Mucosa of descending colon (tissue), 3 donors: ENCODE measurements around the gene TM2D3. TPM values are rescaled to one million over a fixed set of nuclear protein-coding genes. Genes with fewer than 3 reads are reported as not detected.

Experiments
- ATAC-seq: fragments of 200-7000 bp; cut with Tn5 transposase; one replicate; pipeline ENCODE4 v1.9.1; 2020; ENCODE audit warnings: mild to moderate bottlenecking, moderate library complexity
- DNase-seq, 3 donors: peaks; one replicate each; pipeline ENCODE4 v3.0.0-alpha.2; 2020
- H3K36me3 ChIP-seq: fragments of 200-600 bp; one replicate; pipeline ENCODE4 v1.8.0; 2021; ENCODE audit warnings: low read depth, mild to moderate bottlenecking
- H3K4me1 ChIP-seq: fragments of 200-600 bp; one replicate; pipeline ENCODE4 v1.8.0; 2021; ENCODE audit warnings: low read depth, mild to moderate bottlenecking
- H3K4me3 ChIP-seq: fragments of 200-600 bp; one replicate; pipeline ENCODE4 v1.8.0; 2021; ENCODE audit warnings: mild to moderate bottlenecking
- H3K9me3 ChIP-seq: fragments of 200-600 bp; one replicate; pipeline ENCODE4 v1.8.0; 2021; ENCODE audit warnings: mild to moderate bottlenecking
- intact Hi-C, 2 donors: fragments of 100-400 bp; cut with DNase I in 1 of 2; cut with micrococcal nuclease in 1 of 2; formaldehyde crosslinking; loops; one replicate each; pipeline versions ENCODE4 v1.11.0 to v1.11.1; 2022; cut with DNase I, micrococcal nuclease
- total RNA-seq, 3 donors: library from RNA; stranded (reverse); fragmentation: NEBNext Ultra II Directional in 2 of 3; extraction: Animal tissue kit (Norgen Biotek cat#: 25700) in 2 of 3; gene quantifications; one replicate each; pipeline versions ENCODE4 v1.2.1 to v1.2.4, GENCODE V29; 2021 to 2023
- TF ChIP-seq, protein P1 (sequence below): fragments of 200-600 bp; IDR thresholded peaks from one replicate; pipeline ENCODE4 v1.8.0; 2022; ENCODE audit warnings: antibody characterized with exemption, mild to moderate bottlenecking
- donor health status: DM: no; HTN: no; CAD: no; lungs with moderate emphysema.
- donor health status: DM: no; HTN: no; CAD: no.
- donor health status: DM: no; HTN: yes; CAD: no.

TM2D3 gene
- total RNA-seq, 3 donors from 2014 or later = 30.9 to 54.0 (median 35.8) TPM

DNA sequence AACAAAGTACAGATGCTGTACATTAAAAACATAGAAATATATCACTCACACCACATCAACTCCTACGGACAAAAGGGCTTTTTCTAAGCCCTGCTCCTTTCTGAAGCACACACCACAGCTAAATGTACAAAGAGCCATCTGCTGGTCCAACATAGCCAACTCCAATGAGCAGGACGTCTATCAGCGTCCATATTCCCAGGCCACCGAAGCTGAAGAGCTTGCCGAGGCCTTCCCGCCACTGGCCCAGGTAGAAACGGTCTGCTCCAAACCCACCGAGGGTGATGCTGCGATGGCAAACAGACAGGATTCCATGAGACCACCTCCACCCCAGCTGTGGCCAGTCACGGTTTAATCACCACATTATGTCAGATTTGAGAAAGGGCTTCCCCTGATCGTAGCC lies 9.8 kb downstream of the TM2D3 start:
- H3K4me1 ChIP-seq = peaks cover 16% of the 10 kb centered on the region
- no peak overlapping the region for H3K4me3 ChIP-seq
- peaks cover 5% of the 10 kb centered on the region for H3K36me3 ChIP-seq
- TF ChIP-seq, protein P1, sequence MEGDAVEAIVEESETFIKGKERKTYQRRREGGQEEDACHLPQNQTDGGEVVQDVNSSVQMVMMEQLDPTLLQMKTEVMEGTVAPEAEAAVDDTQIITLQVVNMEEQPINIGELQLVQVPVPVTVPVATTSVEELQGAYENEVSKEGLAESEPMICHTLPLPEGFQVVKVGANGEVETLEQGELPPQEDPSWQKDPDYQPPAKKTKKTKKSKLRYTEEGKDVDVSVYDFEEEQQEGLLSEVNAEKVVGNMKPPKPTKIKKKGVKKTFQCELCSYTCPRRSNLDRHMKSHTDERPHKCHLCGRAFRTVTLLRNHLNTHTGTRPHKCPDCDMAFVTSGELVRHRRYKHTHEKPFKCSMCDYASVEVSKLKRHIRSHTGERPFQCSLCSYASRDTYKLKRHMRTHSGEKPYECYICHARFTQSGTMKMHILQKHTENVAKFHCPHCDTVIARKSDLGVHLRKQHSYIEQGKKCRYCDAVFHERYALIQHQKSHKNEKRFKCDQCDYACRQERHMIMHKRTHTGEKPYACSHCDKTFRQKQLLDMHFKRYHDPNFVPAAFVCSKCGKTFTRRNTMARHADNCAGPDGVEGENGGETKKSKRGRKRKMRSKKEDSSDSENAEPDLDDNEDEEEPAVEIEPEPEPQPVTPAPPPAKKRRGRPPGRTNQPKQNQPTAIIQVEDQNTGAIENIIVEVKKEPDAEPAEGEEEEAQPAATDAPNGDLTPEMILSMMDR = no peak
- no peak for DNase-seq
- no peaks in the 10 kb centered on the region for H3K9me3 ChIP-seq
- peak; percentile 39 for ATAC-seq
- intact Hi-C loops = loop anchor here in 1 of 2 donors (5.0 kb wide), 1 partner anchor 345 kb away; the partner anchor contains the start of gene SNRPA1

DNA sequence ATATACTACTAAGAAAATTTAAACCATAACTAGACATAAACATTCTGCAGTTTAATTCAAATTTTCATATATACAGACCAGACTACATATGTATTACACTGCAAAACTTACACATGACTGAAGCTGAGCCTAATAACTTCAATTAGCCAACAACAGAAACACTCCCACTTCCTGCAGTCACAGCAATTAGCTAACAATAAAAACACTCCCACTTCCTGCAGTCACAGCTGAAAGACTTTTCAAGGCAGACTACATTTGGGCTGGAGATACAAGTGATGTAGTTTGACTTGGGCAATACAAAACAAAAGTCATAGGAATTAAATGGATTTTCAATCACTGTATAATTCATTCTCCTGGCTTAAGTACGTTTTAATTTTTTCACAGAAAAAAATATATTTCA lies 10.3 kb downstream of the TM2D3 start:
- H3K9me3 ChIP-seq = no peaks in the 10 kb centered on the region
- H3K4me1 ChIP-seq = peaks cover 16% of the 10 kb centered on the region
- no peak overlapping the region for H3K4me3 ChIP-seq
- ATAC-seq = peak; percentile 82
- TF ChIP-seq, protein P1 = no peak
- H3K36me3 ChIP-seq = peaks cover 5% of the 10 kb centered on the region
- intact Hi-C loops = loop anchor here in 1 of 2 donors (5.0 kb wide), 1 partner anchor 345 kb away; the partner anchor contains the start of gene SNRPA1
- DNase-seq = no peak

DNA sequence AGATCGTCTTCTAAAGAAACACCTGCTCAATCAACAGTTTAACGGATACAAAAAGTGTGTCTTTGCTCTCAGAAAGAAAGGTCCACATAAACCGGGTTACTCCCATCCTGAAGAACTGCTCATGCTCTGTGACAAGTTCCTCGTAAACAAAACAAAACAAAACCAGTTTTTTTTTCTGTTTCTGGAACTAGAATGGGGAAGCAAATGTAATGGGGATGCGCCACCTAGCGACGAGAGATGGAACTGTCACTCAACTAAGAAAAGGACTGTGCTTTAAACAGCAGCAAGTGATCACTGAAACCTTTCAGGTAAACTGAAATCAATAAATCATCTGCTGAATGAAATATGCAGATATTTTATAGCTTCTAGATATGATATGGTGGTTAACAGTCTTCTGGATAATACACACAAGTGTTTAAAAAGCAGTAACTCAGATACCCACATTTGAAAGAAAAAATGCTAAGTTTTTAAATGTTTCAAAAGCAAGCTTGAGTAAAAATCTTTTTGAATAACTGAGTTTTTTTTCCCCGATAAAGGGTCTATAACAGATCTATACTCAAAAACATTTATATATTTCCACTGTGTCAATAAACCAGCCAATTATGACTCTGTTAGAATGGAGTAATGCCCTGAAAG lies 10.9 kb downstream of the TM2D3 start:
- intact Hi-C loops = loop anchor here in 1 of 2 donors (5.0 kb wide), 1 partner anchor 344 kb away; the partner anchor contains the start of gene SNRPA1
- H3K9me3 ChIP-seq = no peaks in the 10 kb centered on the region
- TF ChIP-seq, protein P1 = peak; percentile 86
- no peak overlapping the region for H3K4me3 ChIP-seq
- peaks cover 5% of the 10 kb centered on the region for H3K36me3 ChIP-seq
- ATAC-seq (peak; percentile 86), DNase-seq (peak in 2 of 3 donors; percentile 75 to 90)
- peaks cover 16% of the 10 kb centered on the region for H3K4me1 ChIP-seq

DNA sequence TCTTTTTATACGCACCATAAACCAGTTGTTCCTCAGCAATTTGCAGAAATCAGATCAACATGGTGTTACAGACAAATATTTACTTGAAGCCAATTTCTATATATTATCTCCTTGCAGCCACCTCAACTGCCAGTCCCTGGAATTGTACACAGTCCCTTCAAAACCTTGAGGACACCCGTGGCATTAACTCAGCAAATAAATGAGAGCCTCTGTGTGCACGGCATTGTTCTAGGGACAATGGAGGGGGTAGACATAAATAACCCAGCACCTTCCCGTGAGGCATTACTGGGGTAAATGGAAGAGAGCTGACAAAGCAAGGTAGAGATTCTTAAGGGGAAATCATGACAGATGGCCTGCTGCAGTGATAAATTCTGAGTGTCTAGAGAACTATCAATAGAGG lies 12.5 kb downstream of the TM2D3 start:
- Histone ChIP-seq H3K4me1 (peaks cover 16% of the 10 kb centered on the region), H3K4me3 (no peak overlapping the region), H3K36me3 (peaks cover 5% of the 10 kb centered on the region), H3K9me3 (no peaks in the 10 kb centered on the region)
- DNase-seq (no peak), ATAC-seq (no peak)
- intact Hi-C loops = loop anchor here in 1 of 2 donors (5.0 kb wide), 1 partner anchor 342 kb away; the partner anchor contains the start of gene SNRPA1
- TF ChIP-seq, protein P1 = no peak

DNA sequence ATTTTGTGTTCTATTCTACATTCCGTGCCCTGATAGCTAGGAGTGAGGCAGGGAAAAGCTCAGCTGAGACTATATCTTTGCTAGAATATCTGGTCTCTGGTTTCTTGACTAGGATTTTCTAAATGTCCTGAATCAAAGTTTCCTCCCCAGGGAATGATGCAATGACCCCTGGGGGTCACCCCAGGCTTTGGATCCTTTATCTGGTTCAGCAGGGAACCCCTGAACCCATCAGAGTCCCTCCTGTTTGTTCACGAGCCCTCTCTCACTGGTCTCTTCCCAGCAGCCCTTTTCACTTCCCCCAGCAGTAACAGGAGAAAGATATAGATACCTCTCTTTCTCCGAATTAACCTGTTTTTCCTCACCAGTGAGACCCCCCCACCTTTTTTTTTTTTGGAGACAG lies 14.3 kb downstream of the TM2D3 start:
- intact Hi-C loops = no loop called here
- no peaks in the 10 kb centered on the region for H3K9me3 ChIP-seq

More for the DNA sequence above, 14.3 kb downstream of the TM2D3 start:
- no peaks in the 10 kb centered on the region for H3K36me3 ChIP-seq
- H3K4me3 ChIP-seq = no peak overlapping the region
- DNase-seq = no peak
- H3K4me1 ChIP-seq = peaks cover 16% of the 10 kb centered on the region
- ATAC-seq = no peak
- TF ChIP-seq, protein P1 = no peak
